ENCODE data around the gene S100A6.
"Not testable (repeated sequence)": the region's sequence is repeated elsewhere in the genome, so short reads cannot be mapped to it uniquely, and the experiment has no call there.

Gene S100A6

GRCh38 chr1:153535242-153536011, at the start of gene S100A6:
S100A6 (minus strand) TSS chr1:153535991; CDS start chr1:153535339, 652 bp downstream.
- in situ Hi-C loops (cut with HindIII; ENCODE audit: low pct_unique_long_range_greater_than_20kb, low sequenced_read_pairs) = no loop called here
- peak in 1 of 2 experiments; percentile 37 for DNase-seq (ENCODE audit: low read depth in 1 of 2, low spot score in 1 of 2)
- no peak for TF ChIP-seq JUND (IDR thresholded peaks at IDR 0.05; ENCODE audit: low read depth)

DNA sequence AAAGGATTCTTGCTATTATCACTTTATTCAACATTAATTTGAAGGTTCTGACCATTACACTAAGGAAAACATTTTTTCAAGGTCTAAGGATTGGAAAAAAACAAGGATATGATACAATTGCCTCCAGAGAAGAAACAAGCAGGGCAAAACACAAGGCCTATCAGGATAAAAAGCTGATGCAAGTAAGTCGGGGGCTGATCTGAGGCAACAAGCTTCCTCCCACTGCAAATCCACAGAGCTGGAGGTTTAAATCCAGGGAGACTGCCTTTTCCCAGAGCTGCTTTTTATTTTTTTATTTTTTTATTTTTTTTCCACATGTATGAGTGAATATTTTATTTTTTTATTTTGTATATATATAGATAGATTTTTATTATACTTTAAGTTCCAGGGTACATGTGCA, 49.2 kb upstream of the S100A6 start:
- DNase-seq (ENCODE audit: low read depth in 1 of 2, low spot score in 1 of 2) = no peak
- TF ChIP-seq JUND (IDR thresholded peaks at IDR 0.05; ENCODE audit: low read depth) = no peak
- in situ Hi-C loops (cut with HindIII; ENCODE audit: low pct_unique_long_range_greater_than_20kb, low sequenced_read_pairs) = no loop called here

GRCh38 chr1:153583976-153584375, 48.2 kb upstream of the S100A6 start:
- TF ChIP-seq JUND (IDR thresholded peaks at IDR 0.05; ENCODE audit: low read depth) = no peak
- DNase-seq (ENCODE audit: low read depth in 1 of 2, low spot score in 1 of 2) = no peak
- in situ Hi-C loops (cut with HindIII; ENCODE audit: low pct_unique_long_range_greater_than_20kb, low sequenced_read_pairs) = no loop called here

GRCh38 chr1:153583514-153583913, 47.7 kb upstream of the S100A6 start:
- DNase-seq (ENCODE audit: low read depth in 1 of 2, low spot score in 1 of 2); in situ Hi-C loops (cut with HindIII; ENCODE audit: low pct_unique_long_range_greater_than_20kb, low sequenced_read_pairs): not testable (repeated sequence)

GRCh38 chr1:153582836-153583235, 47.0 kb upstream of the S100A6 start:
- DNase-seq (ENCODE audit: low read depth in 1 of 2, low spot score in 1 of 2); in situ Hi-C loops (cut with HindIII; ENCODE audit: low pct_unique_long_range_greater_than_20kb, low sequenced_read_pairs): not testable (repeated sequence)

DNA sequence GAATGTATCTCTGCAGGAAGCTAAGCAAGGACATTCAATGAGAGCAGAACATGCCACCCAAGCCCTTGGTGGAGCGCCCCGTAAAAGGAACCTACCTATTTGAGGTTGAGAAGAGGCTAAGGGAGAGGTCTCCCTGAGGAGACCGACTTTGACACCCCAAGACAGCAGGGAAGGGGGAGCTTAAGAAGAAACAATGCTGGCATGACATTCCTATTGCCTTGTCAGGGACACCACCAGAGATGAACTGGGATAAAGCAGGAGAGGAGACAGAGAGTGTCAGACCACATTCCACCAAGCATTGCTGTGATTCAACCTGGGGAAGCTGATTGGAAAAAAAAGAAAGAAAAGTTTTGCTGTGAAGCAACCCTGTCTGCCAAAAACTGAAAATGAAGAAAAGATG, 43.1 kb upstream of the S100A6 start:
- in situ Hi-C loops (cut with HindIII; ENCODE audit: low pct_unique_long_range_greater_than_20kb, low sequenced_read_pairs) = no loop called here
- TF ChIP-seq JUND (IDR thresholded peaks at IDR 0.05; ENCODE audit: low read depth) = no peak
- no peak for DNase-seq (ENCODE audit: low read depth in 1 of 2, low spot score in 1 of 2)

- in situ Hi-C loops (cut with HindIII; ENCODE audit: low pct_unique_long_range_greater_than_20kb, low sequenced_read_pairs) = no loop called here
- DNase-seq (ENCODE audit: low read depth in 1 of 2, low spot score in 1 of 2) = no peak
- no peak for TF ChIP-seq JUND (IDR thresholded peaks at IDR 0.05; ENCODE audit: low read depth)
Measured at GRCh38 chr1:153578490-153578889, 42.7 kb upstream of the S100A6 start.

- in situ Hi-C loops (cut with HindIII; ENCODE audit: low pct_unique_long_range_greater_than_20kb, low sequenced_read_pairs) = no loop called here
- TF ChIP-seq JUND (IDR thresholded peaks at IDR 0.05; ENCODE audit: low read depth) = no peak
- DNase-seq (ENCODE audit: low read depth in 1 of 2, low spot score in 1 of 2) = no peak
Measured at GRCh38 chr1:153577624-153578051, 41.8 kb upstream of the S100A6 start.

DNA sequence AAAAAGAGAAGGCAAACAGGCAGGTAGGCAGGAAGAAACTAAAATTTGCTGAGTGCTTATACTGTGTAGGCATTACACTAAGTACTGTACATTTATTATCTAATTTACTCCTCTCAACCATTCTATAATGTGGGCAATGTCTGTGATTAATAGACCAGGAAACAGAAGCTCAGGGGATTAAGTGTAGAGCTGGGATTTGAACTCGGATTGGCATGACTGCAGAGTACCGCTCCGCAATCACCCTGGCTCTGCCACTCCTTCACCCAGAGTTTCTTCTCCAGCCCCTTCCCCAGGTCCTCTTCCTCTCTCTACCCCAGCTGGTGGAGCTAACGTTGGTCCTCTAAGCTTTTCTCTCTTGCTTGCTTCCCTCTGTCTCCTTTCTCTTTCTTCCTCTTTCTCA, 41.3 kb upstream of the S100A6 start:
- DNase-seq (ENCODE audit: low read depth in 1 of 2, low spot score in 1 of 2) = no peak
- in situ Hi-C loops (cut with HindIII; ENCODE audit: low pct_unique_long_range_greater_than_20kb, low sequenced_read_pairs) = no loop called here
- TF ChIP-seq JUND (IDR thresholded peaks at IDR 0.05; ENCODE audit: low read depth) = no peak

GRCh38 chr1:153575497-153575896, 39.7 kb upstream of the S100A6 start:
- in situ Hi-C loops (cut with HindIII; ENCODE audit: low pct_unique_long_range_greater_than_20kb, low sequenced_read_pairs); DNase-seq (ENCODE audit: low read depth in 1 of 2, low spot score in 1 of 2): not testable (repeated sequence)

GRCh38 chr1:153575081-153575491, 39.3 kb upstream of the S100A6 start:
- in situ Hi-C loops (cut with HindIII; ENCODE audit: low pct_unique_long_range_greater_than_20kb, low sequenced_read_pairs); DNase-seq (ENCODE audit: low read depth in 1 of 2, low spot score in 1 of 2): not testable (repeated sequence)

GRCh38 chr1:153573351-153573750, 37.6 kb upstream of the S100A6 start:
- no peak for TF ChIP-seq JUND (IDR thresholded peaks at IDR 0.05; ENCODE audit: low read depth)
- DNase-seq (ENCODE audit: low read depth in 1 of 2, low spot score in 1 of 2) = no peak
- in situ Hi-C loops (cut with HindIII; ENCODE audit: low pct_unique_long_range_greater_than_20kb, low sequenced_read_pairs) = no loop called here

DNA sequence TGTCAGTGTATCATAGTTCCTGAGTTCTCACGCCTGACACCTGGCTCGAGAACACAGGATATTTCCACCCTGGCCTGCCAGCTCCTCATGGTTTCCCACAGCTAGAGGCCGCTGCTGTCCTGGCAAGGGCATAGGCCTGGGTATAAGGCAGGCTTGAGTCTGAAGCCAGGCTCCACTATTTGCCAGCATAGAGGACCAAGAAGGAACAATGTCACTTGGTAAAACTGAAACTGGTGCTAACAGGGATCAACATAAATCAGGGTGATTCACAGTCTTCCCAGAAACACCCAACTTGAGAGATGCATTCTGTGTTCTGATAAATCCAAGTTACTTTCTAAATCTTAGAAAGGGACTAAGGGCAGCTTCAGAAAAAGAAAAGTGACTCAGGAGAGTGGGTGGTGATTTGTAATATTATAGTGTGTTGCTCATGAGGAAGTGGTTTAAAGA, 36.8 kb upstream of the S100A6 start:
- no peak for TF ChIP-seq JUND (IDR thresholded peaks at IDR 0.05; ENCODE audit: low read depth)
- in situ Hi-C loops (cut with HindIII; ENCODE audit: low pct_unique_long_range_greater_than_20kb, low sequenced_read_pairs) = no loop called here
- peak; percentile 90 to 94 for DNase-seq (ENCODE audit: low read depth in 1 of 2, low spot score in 1 of 2)

- in situ Hi-C loops (cut with HindIII; ENCODE audit: low pct_unique_long_range_greater_than_20kb, low sequenced_read_pairs) = no loop called here
Measured at GRCh38 chr1:153571706-153572105, 35.9 kb upstream of the S100A6 start.

More at GRCh38 chr1:153571706-153572105, 35.9 kb upstream of the S100A6 start:
- DNase-seq (ENCODE audit: low read depth in 1 of 2, low spot score in 1 of 2) = no peak
- TF ChIP-seq JUND (IDR thresholded peaks at IDR 0.05; ENCODE audit: low read depth) = no peak
